Sciatic nerve (tissue), 2 donors: ENCODE results near the gene MYH16. TPM values are rescaled to one million over a fixed set of nuclear protein-coding genes. Genes with fewer than 3 reads are reported as not detected.
"Not testable (repeated sequence)": the region's sequence is repeated elsewhere in the genome, so short reads cannot be mapped to it uniquely, and the experiment has no call there.

ENCODE experiments used
- ATAC-seq: fragments of 200-7000 bp; cut with Tn5 transposase; one replicate; pipeline ENCODE4 v1.9.1; 2020; ENCODE audit warnings: mild to moderate bottlenecking, moderate library complexity
- DNase-seq: peaks from one replicate; pipeline ENCODE4 v3.0.0-alpha.2; 2020; ENCODE audit warnings: low spot score
- intact Hi-C: fragments of 100-400 bp; cut with DNase I; formaldehyde crosslinking; loops from one replicate; pipeline ENCODE4 v1.14.2; 2022
- total RNA-seq: library from RNA; stranded (reverse); fragmentation: NEBNext Ultra II Directional; extraction: Animal tissue kit (Norgen Biotek cat#: 25700); gene quantifications from one replicate; pipeline ENCODE4 v1.2.1, GENCODE V29; 2021
- donor health status: DM: no; HTN: no; CAD: no.
- donor health status: DM: no; HTN: no; CAD: no.

Gene MYH16
- total RNA-seq, 1 donor from 2014 or later = not detected

GRCh38 chr7:99325592-99326407 is 53.2 kb downstream of the MYH16 start, which contains the start of gene ARPC1A:
TSS of gene ARPC1A (plus strand) at chr7:99325898. CDS start at chr7:99333354, 7,456 bp downstream.
- ATAC-seq = peak; percentile 98
- intact Hi-C loops = no loop called here
- DNase-seq = peak; percentile 94

GRCh38 chr7:99326408-99326782 is 53.8 kb downstream of the MYH16 start:
- DNase-seq = no peak
- intact Hi-C loops = no loop called here
- ATAC-seq = no peak

GRCh38 chr7:99330314-99330961 is 57.8 kb downstream of the MYH16 start:
- intact Hi-C loops, DNase-seq, ATAC-seq: not testable (repeated sequence)

GRCh38 chr7:99331002-99331401 is 58.4 kb downstream of the MYH16 start:
- ATAC-seq = no peak
- DNase-seq = no peak
- intact Hi-C loops = no loop called here

GRCh38 chr7:99339595-99339994 is 67.0 kb downstream of the MYH16 start:
- ATAC-seq (no peak), DNase-seq (no peak)
- intact Hi-C loops = no loop called here

GRCh38 chr7:99340659-99341058 is 68.0 kb downstream of the MYH16 start:
- intact Hi-C loops = no loop called here
- ATAC-seq = no peak
- DNase-seq = no peak

- no peak for ATAC-seq
- no peak for DNase-seq
- intact Hi-C loops = no loop called here
Measured at GRCh38 chr7:99344061-99344647, 71.5 kb downstream of the MYH16 start.

- intact Hi-C loops, ATAC-seq, DNase-seq: not testable (repeated sequence)
Measured at GRCh38 chr7:99350641-99351040, 78.0 kb downstream of the MYH16 start.

- intact Hi-C loops = no loop called here
- DNase-seq (no peak), ATAC-seq (no peak)
Measured at GRCh38 chr7:99352247-99352646, 79.6 kb downstream of the MYH16 start.

GRCh38 chr7:99355098-99355497 is 82.5 kb downstream of the MYH16 start:
- DNase-seq = no peak
- ATAC-seq = no peak
- intact Hi-C loops = no loop called here

- ATAC-seq (peak; percentile 95), DNase-seq (peak; percentile 82)
- intact Hi-C loops = no loop called here
Measured at GRCh38 chr7:99357701-99358490, 85.3 kb downstream of the MYH16 start.

- ATAC-seq, intact Hi-C loops: not testable (repeated sequence)
- DNase-seq = peak; percentile 60
Measured at GRCh38 chr7:99358521-99358920, 85.9 kb downstream of the MYH16 start.

- DNase-seq (peak; percentile 56), ATAC-seq (no peak)
- intact Hi-C loops = no loop called here
Measured at GRCh38 chr7:99359465-99360154, 87.0 kb downstream of the MYH16 start.

Other genes with a start within 250 kb of the MYH16 start
- gene SMURF1, start 128.7 kb upstream of the MYH16 start, total RNA-seq = 37.0 TPM
- not detected for gene KPNA7, start 64.7 kb upstream of the MYH16 start, total RNA-seq
- gene ARPC1A, start 53.1 kb downstream of the MYH16 start, total RNA-seq = 110 TPM
- gene ARPC1B, start 101.9 kb downstream of the MYH16 start, total RNA-seq = 125 TPM
- 76.1 TPM for gene PDAP1, start 135.8 kb downstream of the MYH16 start, total RNA-seq
- gene BUD31, start 136.1 kb downstream of the MYH16 start, total RNA-seq = 59.2 TPM
- gene PTCD1, start 166.0 kb downstream of the MYH16 start, total RNA-seq = 4.4 TPM
- gene CPSF4, start 166.1 kb downstream of the MYH16 start, total RNA-seq = 38.0 TPM
- 144 TPM for gene ATP5MF, start 193.3 kb downstream of the MYH16 start, total RNA-seq
- gene ZNF789, start 200.1 kb downstream of the MYH16 start, total RNA-seq = 12.4 TPM
- 38.8 TPM for gene ZNF394, start 227.4 kb downstream of the MYH16 start, total RNA-seq
- 10.0 TPM for gene ZKSCAN5, start 231.8 kb downstream of the MYH16 start, total RNA-seq